ENCODE data around the gene ACTG1.

Gene ACTG1

DNA sequence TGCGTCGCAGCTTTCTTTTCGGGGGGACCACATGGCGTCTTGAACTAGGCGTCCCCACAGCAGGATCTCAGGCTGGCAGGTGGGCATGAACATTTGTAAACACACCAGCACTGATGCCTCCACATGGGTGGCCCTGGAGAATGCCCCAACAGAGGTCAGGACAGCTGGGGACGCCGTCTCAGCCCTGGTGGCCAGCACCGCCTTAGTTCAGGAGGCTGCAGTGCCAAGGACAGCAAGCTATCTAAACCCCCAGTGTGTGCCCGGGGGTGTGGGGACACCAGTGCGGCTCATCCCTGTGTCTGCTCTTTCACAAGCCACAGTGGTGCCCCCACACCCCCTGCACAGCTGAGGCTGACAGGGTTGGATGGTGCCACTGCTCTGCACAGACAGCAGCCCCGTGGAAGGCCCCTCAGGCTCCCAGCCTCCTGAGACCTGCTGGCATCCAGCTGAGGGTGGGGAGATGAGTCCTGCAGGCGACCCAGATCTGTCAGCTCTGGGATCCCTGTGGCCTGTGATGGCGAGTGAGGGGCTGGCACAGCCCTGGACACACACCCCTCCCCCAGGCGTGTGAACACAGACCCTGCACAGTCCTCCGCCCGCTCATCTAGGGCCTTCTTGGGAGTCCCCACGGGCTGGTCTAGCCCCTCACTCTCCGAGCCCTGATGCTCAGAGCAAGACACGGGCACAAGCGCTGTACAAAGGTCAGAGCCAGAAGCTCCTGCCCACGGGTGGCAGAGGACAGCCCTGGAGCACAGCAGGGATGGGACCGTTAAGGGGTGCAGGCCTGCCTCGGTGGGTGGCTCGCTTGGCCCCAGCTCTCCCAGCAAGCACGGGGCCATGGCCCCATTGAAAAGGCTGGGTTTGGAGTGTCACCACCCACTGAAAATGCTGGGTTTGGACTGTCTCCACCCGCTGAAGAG lies 26.3 kb upstream of the ACTG1 start:
- Histone ChIP-seq H3K9me3 (no peaks in the 10 kb centered on the region), H3K4me1 (peaks cover 28% of the 10 kb centered on the region), H3K27me3 (no peaks in the 10 kb centered on the region; the same call in 1 of the 2 replicates), H3K4me3 (ENCODE audit: low read depth, low read length) (no peak overlapping the region), H3K36me3 (peaks cover 10% of the 10 kb centered on the region)
- DNase-seq: peak; percentile 53
- TF ChIP-seq, protein P1, sequence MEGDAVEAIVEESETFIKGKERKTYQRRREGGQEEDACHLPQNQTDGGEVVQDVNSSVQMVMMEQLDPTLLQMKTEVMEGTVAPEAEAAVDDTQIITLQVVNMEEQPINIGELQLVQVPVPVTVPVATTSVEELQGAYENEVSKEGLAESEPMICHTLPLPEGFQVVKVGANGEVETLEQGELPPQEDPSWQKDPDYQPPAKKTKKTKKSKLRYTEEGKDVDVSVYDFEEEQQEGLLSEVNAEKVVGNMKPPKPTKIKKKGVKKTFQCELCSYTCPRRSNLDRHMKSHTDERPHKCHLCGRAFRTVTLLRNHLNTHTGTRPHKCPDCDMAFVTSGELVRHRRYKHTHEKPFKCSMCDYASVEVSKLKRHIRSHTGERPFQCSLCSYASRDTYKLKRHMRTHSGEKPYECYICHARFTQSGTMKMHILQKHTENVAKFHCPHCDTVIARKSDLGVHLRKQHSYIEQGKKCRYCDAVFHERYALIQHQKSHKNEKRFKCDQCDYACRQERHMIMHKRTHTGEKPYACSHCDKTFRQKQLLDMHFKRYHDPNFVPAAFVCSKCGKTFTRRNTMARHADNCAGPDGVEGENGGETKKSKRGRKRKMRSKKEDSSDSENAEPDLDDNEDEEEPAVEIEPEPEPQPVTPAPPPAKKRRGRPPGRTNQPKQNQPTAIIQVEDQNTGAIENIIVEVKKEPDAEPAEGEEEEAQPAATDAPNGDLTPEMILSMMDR (IDR thresholded peaks at IDR 0.05; ENCODE audit: low read depth, low read length): no peak

DNA sequence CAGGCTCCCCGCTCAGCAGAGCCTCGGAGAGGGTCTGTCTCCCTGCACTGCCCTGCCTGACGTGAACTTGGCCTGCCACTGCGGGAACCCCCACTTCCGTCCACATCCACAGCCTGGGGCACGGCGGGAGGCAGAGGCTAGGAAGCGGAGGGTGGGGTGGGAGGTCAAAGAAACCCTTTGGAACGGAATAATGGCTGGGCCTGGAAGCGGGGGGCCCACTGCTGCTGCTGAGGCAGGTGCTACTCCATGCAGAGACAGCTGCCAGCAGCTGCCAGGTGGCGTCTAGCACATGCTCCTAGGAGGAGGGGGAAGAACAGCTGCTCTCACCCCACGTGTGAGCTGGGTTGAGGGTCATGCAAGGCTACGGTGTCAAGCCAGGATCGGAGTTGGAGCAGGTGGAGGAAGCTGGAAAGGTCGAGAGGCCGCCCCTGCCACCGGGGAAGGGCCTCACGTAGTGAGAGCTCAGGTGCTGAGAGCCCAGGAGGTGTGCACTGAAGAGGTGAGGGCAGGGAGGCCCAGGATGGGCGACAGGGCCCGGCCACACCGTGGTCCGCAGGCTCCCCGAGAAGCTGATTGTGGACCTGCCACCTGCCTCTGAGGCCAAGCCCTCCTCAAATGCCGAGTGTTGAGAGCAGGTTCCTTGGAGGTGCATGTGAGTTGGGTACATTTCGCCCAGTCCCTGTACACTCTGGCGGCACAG lies 25.4 kb upstream of the ACTG1 start:
- peak; percentile 64 for DNase-seq
- no peak overlapping the region for H3K4me3 ChIP-seq (ENCODE audit: low read depth, low read length)
- H3K4me1 ChIP-seq: peaks cover 32% of the 10 kb centered on the region
- TF ChIP-seq, protein P1 (IDR thresholded peaks at IDR 0.05; ENCODE audit: low read depth, low read length): no peak
- H3K36me3 ChIP-seq: peaks cover 5% of the 10 kb centered on the region
- H3K9me3 ChIP-seq: no peaks in the 10 kb centered on the region
- H3K27me3 ChIP-seq: no peaks in the 10 kb centered on the region; the same call in 1 of the 2 replicates

- TF ChIP-seq, protein P1 (IDR thresholded peaks at IDR 0.05; ENCODE audit: low read depth, low read length): peak; percentile 81
- no peaks in the 10 kb centered on the region for H3K9me3 ChIP-seq
- H3K36me3 ChIP-seq: no peaks in the 10 kb centered on the region
- H3K4me1 ChIP-seq: peaks cover 32% of the 10 kb centered on the region
- H3K4me3 ChIP-seq (ENCODE audit: low read depth, low read length): no peak overlapping the region
- H3K27me3 ChIP-seq: no peaks in the 10 kb centered on the region; the same call in 1 of the 2 replicates
- peak; percentile 73 for DNase-seq
Observed at GRCh38 chr17:81537343-81537855, 24.8 kb upstream of the ACTG1 start.

DNA sequence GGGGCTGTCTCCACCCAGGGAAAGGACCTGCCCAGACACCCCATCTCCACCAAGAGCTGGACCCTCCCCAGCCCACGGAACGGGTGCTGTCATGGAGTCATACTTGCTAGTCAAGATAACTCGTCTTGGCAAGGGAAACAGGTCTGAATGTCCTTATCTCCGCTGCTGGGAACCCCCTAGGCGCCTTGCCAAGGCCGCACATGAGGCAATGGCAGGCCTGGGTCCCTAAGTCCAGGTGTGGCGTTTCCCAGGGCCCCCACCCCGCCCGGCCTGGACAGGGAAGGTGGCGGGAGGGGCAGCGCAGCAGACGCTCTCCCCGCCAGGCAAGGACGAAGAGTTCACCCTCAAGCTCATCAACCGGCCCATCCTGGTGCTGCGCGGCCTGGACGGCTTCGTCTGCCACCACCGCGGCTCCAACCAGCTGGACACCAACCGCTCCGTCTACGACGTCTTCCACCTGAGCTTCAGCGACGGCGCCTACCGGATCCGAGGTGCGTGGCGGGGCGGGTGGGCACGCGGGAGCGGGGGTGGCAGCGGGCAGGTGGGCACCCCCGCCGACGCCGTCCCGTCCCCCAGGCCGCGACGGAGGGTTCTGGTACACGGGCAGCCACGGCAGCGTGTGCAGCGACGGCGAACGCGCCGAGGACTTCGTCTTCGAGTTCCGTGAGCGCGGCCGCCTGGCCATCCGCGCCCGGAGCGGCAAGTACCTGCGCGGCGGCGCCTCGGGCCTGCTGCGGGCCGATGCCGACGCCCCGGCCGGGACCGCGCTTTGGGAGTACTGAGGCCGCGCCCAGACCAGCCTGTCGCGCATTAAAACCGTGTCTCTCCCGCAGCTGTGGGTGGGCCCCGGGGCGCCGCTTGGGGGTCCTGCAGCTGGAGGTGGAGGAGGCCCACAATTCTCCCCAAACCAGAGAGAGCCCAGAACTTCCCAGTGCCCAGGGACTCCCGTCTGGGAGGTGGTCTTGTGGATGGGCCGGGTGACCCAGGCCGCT lies 24.0 kb upstream of the ACTG1 start:
- no peak for DNase-seq
- no peaks in the 10 kb centered on the region; the same call in 1 of the 2 replicates for H3K27me3 ChIP-seq
- peaks cover 32% of the 10 kb centered on the region for H3K4me1 ChIP-seq
- H3K4me3 ChIP-seq (ENCODE audit: low read depth, low read length): no peak overlapping the region
- TF ChIP-seq, protein P1 (IDR thresholded peaks at IDR 0.05; ENCODE audit: low read depth, low read length): no peak
- no peaks in the 10 kb centered on the region for H3K36me3 ChIP-seq
- no peaks in the 10 kb centered on the region for H3K9me3 ChIP-seq

DNA sequence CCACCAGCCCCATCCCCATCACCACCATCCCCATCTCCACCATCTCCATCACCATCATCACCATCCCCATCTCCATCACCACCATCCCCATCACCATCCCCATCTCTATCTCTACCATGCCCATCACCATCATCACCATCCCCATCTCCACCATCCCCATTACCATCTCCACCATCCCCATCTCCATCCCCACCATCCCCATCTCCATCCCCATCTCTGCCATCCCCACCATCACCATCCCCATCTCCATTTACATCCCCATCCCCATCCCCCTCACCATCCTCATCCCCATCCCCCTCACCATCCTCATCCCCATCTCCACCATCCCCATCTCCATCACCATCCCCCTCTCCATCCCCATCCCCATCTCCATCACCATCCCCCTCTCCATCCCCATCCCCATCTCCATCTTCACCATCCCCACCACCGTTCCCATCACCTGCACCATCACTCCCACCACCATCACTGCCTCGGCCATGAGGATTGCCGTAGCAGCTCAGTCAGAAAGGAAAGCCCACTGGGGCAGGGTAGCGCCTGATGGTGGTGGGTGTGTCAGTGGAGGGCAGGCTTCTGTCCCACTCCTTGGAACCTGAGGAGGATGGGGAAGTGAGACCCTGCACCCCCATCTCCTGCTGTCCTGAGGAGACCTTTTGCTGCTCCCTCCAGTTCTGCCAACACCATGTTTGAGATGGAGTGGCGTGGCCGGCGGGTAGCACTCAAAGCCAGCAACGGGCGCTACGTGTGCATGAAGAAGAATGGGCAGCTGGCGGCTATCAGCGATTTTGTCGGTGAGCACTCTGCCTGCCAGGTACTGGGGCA lies 23.1 kb upstream of the ACTG1 start:
- no peak for DNase-seq
- no peak overlapping the region for H3K4me3 ChIP-seq (ENCODE audit: low read depth, low read length)

More for the DNA sequence above, 23.1 kb upstream of the ACTG1 start:
- H3K4me1 ChIP-seq: peaks cover 32% of the 10 kb centered on the region
- TF ChIP-seq, protein P1 (IDR thresholded peaks at IDR 0.05; ENCODE audit: low read depth, low read length): no peak
- H3K9me3 ChIP-seq: no peaks in the 10 kb centered on the region
- H3K36me3 ChIP-seq: no peaks in the 10 kb centered on the region
- no peaks in the 10 kb centered on the region; the same call in 1 of the 2 replicates for H3K27me3 ChIP-seq

Measured in BE2C (cell line).